NCI-H82 (cell line): Measurements from ENCODE around the gene AHI1.

ENCODE experiments used
- DNase-seq: peaks from one replicate; lab custom pipeline; 2025; lab: John Stamatoyannopoulos, UW

Gene AHI1

DNA sequence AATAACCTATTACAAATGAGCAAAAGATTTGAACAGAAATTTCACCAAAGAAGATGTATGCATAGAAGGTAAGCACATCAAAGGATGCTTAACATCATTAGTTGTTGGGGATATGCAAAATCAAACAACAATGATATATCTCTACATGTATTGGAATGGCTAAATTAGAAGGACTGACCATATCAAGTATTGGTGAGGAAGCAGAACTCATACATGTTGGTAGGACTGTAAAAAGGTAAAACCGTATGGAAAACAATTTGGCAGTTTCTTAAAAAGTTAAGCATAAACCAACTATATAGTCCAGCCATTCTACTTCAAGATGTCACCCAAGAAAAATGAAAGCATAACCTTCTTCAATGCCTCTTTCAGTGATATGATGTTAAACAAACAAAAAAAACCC lies 202.5 kb downstream of the AHI1 start:
- DNase-seq, result no peak

DNA sequence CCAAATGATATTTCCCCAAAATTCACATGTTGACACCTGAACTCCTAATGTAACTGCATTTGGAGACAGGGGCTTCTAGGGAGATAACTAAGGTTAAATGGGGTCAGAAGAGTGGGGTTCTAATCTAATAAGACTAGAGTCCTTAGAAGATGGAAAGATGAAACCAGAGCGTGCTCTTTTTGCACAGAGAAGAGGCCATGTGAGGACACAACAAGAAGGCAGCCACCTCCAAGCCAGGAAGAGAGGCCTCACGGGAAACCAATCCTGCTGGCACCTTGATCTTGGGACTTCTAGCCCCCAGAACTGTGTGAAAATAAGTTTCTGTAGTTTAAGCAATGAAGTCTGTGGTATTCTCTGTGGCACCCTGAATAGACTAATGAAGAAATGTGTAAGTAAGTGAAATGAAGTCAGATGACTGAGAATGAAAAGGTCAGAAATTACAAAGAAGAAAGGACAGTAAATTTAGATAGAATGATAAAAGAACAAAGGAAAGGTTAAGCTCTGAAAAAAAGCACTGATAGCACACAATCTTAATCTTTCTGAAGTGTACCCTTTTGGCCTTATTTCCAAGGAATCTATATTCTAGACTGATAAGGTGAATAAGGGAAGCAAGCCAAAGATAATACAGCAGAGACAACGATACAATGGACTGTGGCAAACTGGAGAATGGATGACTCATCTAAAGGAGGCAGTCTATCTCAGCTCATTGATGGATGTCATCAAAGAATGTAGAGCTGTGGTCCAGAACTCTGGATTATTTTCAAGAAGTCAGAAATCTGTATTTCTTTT lies 206.1 kb downstream of the AHI1 start:
- peak; percentile 9 for DNase-seq

DNA sequence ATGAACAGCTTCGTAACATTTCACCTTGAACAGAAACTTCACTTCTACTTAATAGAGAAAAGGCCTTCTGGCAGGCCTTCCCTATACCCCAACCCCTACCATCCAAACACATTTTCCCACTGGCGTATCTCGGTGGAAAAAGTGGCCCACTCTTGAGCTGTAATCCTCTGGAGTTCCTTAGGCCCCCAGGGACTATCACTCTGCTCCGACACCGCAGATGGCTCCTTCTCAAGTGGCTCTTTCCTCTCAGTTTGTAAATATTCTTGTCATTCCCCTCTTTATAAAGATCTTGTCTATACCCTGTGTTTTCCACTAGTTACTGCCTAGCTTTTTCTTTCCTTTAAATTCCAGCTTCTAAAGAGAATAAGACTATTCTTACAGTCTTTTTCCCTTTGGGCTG lies 207.7 kb downstream of the AHI1 start:
- DNase-seq, result peak; percentile 16

DNA sequence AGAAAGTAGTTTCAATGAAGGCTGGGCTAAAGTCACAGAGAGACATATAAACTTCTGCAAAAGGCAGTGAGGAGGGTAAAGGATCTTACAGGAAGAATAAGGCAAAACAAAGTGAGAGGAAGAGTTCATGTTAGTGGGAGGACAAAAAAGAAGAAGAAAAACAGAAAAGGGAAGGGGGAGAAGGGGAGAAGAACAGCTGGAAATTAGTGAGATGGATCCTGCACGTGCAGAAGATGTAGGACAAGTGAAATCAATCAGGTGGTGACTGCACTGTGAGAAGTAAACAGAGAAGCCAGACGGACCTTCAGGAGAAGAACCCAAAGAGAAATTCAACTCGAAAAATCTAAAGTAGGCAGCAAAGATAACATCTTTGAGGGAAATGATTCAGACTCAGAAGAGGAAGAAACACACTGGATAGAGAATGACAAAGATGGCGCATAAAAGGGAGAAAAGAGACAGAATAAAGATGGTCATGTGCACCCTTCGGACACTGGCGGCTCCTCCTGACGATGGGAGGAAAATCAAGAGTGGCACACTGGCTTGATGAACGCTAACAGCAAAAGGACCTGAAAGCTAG lies 210.5 kb downstream of the AHI1 start:
- DNase-seq, result no peak

DNA sequence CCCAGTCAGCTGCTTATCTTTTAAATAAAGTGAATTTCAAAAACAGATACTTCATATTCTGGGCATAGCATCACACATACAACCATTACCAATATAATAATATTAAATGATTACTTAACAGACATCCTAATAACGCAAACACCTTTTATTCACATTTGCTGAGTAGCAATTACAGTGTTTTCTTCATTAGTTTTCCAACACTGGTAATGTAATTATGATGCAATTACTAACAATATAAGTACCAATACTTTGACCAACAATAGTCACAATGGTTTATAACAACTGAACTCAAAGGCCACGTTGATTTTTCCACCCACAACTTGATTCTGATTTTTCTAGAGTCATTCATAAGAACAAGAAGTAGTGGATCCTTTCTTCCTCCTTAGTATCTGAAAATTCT lies 212.4 kb downstream of the AHI1 start:
- DNase-seq, result no peak

DNA sequence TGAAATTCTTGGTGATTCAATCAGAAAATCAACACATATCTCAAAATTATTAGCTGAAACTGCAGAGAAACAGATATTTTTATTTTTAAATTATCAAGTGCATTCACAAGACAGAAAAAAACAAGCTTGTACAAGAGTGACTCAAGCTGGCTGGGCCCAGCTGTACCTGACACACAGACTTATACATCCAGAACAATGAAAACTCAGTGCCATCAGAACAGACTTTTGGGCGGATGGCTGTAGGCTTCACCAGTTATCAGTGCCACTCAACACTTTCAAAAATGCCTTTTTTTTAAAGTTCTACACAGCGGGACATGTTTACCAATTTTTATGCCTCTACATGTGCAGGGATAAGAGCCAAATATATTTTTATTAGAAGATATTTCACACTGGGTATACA lies 213.6 kb downstream of the AHI1 start:
- no peak for DNase-seq

DNA sequence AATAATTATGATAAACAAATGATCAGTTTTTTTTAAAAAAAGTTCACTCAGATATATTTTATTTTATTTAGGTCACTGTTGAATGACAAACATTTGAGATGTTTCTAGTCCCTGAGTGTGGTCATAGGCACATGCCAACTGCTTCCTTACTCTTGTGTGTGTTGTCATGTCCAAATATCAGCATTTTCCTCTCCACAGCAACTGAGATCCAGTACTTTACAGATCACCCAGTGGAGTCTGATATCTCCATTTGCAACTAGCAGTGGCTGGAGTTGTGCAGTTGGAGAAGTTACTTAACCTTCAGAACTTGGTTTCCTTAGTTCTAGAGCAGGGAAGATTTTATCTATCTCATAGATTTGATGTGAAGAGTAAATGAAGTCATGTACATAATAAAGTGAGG lies 215.1 kb downstream of the AHI1 start:
- no peak for DNase-seq

DNA sequence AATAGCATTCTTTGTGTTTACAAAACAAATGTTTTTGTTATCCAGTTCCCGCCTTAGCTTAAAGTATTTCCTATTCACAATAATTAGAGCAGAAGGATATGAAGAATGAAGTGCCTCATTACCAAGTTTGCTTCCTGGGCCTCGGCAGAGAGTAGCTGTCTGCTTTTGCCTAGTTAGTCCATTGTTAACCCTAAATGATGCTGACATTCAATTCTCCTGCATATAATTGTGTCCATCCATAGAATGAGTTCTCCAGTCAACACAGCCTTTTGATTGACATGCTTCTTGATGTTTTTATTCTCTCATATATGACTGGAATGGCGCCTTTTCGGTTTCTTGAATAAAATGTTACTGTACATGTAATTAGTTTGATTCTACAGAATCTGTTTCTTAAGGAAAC lies 215.6 kb downstream of the AHI1 start:
- no peak for DNase-seq

DNA sequence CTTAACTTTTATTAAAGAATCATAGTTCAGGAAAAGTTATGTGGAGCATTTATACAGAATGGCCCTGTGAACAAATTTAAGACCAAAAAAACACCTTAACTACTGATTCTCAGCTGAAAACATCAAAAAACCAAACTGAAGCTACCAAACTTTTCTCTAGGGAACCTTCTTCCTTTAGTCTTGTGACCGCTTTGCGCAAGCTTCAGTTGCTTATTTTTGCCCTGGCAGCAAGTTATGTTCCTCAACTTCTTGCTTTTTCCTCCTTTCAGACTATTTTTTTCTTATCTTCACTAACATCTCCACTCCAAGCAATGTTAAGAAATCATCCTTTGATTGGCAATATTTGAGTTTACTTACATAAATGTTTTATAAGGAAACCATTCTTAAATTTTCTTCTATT lies 216.3 kb downstream of the AHI1 start:
- no peak for DNase-seq

DNA sequence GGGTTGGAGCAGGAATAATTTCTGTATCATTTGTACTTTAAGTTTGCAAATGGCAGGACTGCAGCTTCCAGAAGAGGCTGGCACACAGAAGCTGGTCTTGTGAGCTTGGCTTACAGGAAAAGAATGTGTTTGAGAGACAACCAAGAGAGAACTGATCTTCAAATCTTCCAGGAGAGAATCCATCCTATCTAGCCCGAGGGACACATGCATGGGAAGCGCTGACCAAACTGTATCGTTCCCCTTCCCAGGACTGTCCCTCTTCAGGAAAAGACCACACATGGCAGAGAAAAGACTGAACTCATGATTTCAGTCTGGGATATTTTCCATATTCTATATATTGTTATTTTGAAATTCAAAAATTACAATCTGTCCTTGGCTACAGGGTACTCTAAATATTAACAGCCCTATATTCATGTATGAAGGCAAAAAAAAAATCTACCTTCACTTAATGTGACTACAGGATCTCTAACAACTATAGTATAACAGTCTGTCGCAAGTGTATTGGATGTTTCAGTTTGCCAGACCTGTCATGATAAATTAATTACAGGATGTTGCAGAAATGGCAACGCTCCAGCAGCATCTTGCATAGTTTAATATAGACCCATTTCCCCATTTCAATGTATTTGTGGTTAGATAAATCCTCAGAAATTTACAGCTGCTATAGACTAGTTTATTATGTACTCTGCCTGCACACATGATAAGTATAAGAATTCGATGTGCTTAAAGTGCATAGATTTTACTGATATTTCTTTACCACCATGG lies 217.0 kb downstream of the AHI1 start:
- DNase-seq, result no peak

DNA sequence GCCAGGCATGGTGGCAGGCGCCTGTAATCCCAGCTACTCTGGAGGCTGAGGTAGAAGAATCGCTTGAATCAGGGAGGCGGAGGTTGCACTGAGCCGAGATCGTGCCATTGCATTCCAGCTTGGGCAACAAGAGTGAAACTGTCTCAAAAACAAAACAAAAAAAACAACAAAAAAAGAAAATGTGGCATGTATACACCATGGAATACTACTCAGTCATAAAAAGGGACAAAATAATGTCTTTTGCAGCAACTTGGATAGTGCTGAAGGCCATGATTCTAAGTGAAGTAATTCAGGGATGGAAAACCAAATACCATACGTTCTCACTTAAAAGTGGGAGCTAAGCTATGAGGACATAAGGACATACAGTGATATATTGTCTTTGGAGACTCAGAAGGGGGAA lies 220.1 kb downstream of the AHI1 start:
- DNase-seq, result no peak

DNA sequence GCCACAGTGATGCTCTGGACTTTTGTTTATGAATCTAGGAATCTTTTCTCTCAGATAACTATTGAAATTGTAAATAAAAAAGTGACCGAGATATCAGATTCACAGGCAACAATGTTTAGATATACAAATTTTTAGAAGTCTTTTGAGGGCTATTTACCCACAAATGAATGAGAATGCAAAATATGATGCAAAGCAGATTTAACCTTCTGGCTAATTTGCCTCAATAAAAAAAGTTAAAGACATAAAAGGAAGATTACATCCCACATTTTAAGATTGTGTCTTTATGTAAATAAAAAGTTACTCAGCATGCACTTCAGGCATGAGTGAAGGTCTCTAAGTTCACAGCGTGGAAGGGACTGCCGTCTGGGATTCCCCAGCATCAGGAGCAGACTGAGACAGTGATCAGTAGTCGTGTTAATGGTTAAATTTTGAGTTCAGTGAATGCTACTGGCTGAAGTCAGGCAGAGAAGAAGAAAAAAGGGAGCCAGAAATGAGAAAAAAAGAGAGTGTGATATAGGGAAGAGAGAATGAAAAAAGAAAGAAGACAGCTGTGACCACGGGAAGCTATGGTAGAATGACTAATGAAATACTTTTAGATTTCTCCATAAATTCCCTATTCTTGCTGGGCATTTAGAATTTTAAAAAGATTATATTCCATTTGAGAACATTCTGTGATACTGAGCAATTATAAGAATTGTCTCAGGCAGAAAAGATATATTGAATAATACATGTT lies 222.8 kb downstream of the AHI1 start:
- DNase-seq, result no peak

DNA sequence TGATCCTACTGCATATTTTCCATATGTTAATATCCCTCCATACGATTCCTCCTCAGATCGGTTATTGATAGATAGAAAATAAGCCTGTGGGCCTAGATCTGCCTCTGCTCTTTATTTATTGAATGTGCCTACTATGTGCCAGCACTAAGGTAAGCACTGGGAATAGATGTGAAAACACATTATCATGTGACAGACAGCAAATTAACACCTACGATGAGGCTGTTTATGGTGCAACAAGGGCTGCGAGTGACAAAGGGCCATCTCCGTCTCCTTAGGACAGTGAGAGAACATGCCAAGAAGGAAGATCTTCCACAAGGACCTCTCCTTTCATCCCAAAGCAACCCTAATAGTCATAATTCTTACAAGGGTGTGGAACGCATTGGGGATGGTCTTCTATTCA lies 225.9 kb downstream of the AHI1 start:
- DNase-seq, result no peak

DNA sequence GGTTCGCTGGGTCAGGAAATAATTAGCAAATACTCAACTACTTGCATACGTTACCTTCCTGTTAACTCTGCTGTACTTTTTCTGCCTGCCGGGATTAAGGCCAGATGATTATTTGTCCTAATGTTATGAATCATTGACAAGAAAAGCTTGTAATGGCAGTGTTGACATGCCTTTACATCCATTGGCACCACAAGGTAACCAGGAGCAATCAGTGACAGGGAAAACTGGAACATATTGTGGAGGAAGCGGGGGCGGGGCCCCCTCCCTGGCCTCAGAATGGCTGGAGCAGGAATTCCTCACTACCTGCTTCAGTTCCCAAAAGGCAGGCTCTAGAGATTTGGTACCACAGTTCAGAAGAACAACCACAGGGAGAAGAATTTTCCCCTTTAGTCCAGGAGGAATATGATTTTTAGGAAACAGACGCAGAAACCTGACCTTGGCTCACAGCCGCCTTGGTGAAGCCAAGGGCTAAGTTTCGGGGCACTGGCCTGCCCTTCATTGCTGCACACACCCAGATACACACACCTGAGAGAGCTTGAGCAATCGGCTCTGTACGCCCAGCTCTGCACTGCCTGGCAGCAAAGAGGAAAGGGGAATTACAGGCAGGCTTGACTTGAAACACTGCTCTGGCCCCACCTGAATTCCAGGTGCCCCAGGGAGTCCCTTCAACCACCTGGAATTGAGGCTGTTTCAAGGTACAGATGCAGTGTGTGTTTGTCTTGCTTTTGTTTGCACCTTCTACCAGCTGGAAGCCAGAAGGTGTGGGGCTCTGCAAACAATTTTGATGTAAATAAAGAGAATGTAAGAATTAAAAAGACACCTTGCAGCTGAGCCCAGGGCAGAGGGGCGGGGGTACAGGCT lies 226.6 kb downstream of the AHI1 start:
- DNase-seq, result no peak

DNA sequence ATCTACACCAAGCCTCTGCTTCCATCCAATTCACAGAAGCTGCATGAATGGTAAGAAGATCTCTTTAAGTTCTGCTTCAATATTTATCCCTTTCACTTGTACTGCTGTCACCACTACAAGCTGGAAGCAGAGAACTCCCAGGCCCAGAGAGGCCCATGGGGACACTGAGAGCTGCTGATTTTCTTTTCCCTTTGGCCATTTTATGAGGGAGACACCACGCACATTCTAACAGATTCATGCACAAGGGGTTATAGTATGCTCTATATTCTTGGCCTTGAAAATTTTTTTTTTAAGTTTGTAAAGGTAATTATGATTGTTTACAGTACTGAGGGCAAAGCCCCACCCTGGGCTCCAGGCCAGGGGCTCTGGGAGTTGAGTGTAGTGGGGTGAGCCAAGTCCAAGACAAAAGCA lies 228.1 kb downstream of the AHI1 start:
- DNase-seq, result no peak

DNA sequence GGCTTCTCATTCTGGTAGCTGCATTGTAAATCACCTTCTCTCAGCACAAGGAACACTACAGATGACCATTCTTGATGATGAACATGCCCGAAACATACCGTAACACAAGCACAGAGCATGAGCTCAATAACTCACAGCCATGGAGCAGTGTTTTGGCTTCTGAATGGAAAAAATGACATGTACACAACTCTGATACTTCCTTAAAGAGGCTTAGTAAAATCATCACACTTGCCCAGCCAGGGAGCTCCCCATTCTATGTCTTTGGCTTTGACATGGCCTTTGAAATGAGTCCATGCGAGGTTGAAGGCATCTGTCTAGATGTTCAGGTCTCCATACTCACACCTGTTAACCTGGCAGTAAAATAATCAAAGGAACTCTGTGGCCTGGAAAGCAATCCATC lies 228.8 kb downstream of the AHI1 start:
- DNase-seq, result no peak

DNA sequence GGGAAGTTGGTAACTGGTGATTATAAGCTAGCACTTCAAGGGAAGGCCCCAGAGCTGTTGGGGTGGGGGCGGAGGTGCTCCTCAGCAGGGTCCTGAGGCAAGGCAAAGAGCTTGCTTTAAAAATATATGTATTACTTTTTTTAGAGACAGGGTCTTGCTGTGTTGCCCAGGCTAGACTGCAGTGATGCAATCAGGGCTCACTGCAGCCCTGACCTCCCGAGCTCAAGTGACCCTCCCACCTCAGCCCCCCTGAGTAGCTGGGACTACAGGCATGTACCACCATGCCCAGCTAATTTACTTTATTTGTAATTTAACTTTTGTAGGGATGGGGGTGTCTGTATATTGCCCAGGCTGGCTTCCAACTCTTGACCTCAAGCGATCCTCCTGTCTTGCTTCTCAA lies 229.3 kb downstream of the AHI1 start:
- no peak for DNase-seq

DNA sequence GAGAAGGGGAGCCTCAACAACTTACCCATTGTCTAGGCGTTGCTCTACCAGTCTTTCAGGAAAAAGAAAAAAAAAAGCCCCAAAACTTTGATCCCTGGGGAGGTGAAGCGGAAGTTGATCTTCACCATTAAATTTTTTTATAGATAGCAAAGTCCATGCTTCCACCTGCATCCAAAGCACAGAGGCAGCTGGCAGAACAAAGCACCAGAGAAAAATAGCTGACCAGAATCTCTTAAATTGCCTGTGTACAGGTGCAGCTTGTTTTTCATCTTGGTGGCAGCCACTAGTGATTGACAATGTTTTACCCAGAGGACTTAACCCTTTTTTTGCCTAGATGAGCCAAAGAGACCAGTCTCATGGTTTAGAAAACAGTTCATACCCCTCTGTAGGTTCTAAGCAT lies 230.5 kb downstream of the AHI1 start:
- DNase-seq, result no peak

DNA sequence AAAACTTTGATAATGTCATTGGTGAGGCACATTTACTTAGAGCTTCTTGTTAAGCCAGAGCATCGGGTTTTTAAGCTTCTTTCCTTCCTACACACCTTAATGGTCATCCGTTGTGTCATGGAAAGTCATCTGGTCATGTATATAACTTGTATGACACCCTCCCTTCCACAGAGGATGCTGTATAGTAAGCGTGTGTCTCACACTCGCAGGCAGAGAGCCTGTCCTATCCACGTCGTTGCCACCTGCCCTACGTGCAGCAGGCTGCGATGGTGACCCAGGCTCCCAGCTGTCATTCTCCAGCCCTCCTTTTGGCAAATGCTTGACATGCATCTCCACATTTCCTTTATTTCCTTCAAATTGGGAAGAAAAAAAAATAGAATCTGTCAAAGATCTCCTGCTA lies 230.9 kb downstream of the AHI1 start:
- DNase-seq, result no peak

DNA sequence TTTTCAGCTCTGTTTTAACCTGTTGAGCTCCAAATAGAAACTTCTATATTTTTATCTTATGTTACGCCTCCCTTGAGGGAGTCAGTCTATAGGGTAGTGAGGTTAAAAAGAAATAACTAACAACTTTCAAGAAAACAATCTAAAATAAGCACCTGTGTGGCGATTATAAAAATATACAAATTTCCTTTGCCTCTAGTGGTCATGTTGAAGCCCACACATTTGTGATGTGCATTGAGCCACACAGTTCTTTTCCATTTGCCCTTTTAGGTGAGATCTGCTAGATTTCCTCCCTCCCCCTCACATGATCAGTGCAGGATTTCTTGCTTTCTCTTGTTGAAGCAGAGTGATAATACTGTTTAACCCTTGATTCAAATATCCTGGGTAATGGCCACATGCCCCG lies 232.3 kb downstream of the AHI1 start:
- DNase-seq, result no peak

DNA sequence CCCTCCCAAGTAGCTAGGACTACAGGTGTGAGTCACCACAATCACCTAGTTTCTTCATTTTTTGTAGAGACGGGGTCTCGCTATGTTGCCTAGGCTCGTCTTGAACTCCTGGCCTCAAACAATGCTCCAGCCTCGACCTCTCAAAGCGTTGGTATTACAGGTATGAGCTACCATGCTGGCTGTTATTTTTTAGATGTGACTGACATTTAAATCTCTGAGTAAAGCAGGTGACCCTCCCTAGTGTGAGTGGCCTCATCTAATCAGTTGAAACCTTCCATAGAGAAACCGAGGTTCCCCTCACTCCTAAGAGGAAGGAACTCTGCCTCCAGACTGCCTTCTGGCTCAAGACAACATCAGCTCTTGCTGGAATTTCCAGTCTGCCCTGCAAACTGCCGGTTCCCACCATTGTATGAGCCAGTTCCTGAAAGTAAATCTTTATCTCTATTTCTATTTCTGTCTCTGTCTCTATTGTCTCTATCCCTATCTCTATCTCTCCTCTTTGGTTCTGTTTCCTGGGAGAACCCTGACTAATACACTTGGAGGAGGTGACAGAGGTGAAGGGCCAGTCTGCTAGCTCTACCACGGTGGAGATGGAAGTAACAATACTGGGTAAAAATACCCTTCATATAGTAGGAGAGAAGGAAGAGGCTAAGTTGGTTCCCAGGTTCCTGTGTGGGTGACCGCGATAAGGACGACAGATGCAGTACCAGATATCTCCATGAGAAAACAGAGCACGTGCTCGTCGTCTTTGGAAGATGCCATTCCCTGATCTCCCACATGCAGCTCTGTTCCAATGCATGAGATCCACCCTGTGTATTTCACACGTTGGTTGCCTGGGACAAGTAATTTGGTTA lies 235.4 kb downstream of the AHI1 start:
- no peak for DNase-seq
